GM13976 (cell line): Measurements from ENCODE around the gene SUSD1.

Experiments used
- DNase-seq: peaks from one replicate; pipeline ENCODE4 v3.0.0; 2012; ENCODE audit warnings: low spot score
- in situ Hi-C: fragments of 300-500 bp; cut with MboI; formaldehyde crosslinking; loops from one replicate; pipeline ENCODE4 v1.12.0; 2022; ENCODE audit warnings: low sequenced_read_pairs, mixed read lengths, inconsistent platforms; ENCODE audit not compliant: unreplicated experiment
- TF ChIP-seq, protein P1 (sequence below): IDR thresholded peaks from 2 replicates; pipeline ENCODE4 v1.5.1; 2012; ENCODE audit warnings: borderline replicate concordance, mild to moderate bottlenecking; ENCODE audit not compliant: insufficient read depth; ENCODE audit errors: extremely low read depth, missing control alignments, control extremely low read depth

The SUSD1 gene

DNA sequence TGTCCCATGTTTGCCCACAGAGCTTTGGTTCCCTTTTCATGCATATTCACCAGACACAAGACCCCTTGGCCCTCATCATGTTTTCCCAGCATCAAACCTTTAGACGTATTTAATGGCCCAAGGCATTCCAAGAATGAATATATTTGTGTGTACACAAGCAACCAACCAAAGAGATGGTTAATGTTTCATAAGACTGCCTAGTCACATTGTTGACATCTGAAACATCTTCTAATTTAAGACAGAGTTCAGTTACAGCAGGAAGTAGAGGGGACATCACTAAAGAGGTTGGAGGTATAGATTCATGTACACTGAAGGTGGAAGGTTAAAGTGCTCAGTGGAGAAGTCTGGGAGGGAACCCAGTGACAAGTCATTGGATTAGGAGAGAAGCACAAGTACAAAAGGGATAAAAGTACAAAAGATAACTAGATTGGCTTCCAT is 49.1 kb downstream of the SUSD1 start:
- in situ Hi-C loops: no loop called here
- no peak for DNase-seq
- TF ChIP-seq, protein P1, sequence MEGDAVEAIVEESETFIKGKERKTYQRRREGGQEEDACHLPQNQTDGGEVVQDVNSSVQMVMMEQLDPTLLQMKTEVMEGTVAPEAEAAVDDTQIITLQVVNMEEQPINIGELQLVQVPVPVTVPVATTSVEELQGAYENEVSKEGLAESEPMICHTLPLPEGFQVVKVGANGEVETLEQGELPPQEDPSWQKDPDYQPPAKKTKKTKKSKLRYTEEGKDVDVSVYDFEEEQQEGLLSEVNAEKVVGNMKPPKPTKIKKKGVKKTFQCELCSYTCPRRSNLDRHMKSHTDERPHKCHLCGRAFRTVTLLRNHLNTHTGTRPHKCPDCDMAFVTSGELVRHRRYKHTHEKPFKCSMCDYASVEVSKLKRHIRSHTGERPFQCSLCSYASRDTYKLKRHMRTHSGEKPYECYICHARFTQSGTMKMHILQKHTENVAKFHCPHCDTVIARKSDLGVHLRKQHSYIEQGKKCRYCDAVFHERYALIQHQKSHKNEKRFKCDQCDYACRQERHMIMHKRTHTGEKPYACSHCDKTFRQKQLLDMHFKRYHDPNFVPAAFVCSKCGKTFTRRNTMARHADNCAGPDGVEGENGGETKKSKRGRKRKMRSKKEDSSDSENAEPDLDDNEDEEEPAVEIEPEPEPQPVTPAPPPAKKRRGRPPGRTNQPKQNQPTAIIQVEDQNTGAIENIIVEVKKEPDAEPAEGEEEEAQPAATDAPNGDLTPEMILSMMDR: no peak

DNA sequence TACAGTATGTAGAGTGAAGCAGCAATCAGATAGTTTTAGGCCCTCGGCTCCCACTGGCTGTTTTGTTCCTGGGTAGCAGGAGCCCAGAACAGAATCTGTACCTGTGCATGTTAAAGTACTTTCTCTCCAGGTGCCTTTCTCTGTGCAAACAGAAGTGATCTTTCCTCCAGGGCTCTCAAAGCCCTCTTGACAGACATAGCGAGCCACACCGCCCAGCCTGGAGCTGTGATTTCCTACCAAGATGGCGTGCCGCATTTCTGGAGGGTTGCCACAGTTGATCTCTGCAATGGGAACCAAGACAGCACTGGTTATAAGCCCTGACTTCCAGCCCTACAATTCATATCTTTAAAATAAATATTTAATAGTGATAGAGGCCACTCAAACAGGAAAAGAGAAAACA is 50.9 kb downstream of the SUSD1 start:
- in situ Hi-C loops: no loop called here
- no peak for DNase-seq
- TF ChIP-seq, protein P1: no peak

- in situ Hi-C loops: no loop called here
- DNase-seq: no peak
- TF ChIP-seq, protein P1: no peak
Observed at GRCh38 chr9:112121633-112122032, 53.5 kb downstream of the SUSD1 start.

DNA sequence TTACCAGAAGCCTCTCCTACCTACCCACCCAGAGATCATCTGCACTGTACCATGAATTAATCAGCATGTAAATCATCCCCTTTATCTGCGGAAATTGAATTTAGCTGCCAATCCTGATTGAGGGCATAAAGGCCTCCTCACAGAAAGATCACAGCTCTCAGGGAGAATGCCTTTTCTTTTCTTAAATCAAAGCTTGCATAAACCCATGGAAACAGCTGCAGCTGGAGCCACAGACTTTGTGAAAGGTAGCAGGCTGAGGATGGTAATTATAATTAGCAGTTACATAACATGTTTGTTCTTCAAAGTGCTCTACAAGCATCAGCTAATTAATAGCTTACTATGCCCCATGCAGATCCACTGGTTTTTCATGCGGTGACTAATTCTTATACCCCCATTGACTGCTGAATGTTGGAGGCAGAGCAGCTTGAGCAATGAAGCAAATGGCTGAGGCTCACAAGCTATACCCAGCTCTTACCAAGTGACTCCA is 54.6 kb downstream of the SUSD1 start:
- TF ChIP-seq, protein P1: no peak
- in situ Hi-C loops: no loop called here
- no peak for DNase-seq

GRCh38 chr9:112120030-112120341 is 55.1 kb downstream of the SUSD1 start:
- no peak for DNase-seq
- TF ChIP-seq, protein P1: no peak
- in situ Hi-C loops: no loop called here

DNA sequence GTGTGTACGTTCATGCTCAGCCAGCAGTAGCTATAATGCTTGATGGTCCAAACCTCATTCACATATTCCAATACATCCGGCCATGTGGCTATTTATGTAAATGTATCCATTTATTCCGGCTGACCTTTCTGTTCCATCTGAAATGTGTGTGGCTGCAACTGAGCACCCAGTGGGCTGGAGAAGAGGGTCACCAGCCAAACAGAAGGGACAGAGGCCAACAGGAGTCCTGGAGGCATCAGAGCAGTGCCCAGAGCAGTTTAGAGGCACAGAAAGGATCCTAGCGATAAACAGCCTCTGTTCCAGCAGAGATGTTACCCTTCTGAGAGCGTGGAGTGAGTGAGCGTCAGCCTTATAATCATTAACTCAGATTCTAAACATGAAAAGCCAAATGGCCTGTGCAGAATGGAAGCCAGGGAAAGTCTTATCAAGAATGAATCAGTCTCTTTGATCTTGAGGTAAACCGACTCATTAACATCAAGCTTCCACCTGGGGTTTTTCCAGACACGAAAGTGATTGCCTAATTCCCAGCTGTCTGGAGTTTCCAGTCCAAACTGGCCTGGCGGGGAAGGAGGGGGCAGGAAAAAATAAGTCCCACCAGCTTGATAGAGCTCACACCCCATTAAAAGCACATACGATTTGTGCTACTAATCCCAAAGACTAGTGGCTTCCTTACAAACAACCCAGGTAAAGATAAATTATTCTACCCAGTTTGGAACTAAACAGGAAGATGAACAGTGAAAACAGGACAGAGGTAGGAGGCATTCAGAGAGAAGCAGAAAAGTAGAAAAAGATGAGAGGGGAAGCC is 55.7 kb downstream of the SUSD1 start:
- no peak for DNase-seq

More for the DNA sequence above, 55.7 kb downstream of the SUSD1 start:
- TF ChIP-seq, protein P1: no peak
- in situ Hi-C loops: no loop called here
